HG03520 (cell line): ENCODE data around the gene RANBP3L.
"Not testable (repeated sequence)": the region's sequence is repeated elsewhere in the genome, so short reads cannot be mapped to it uniquely, and the experiment has no call there.

ENCODE experiments used
- ATAC-seq: cut with Tn5 transposase; IDR thresholded peaks from one replicate; pipeline ENCODE4 v1.9.1; 2021; ENCODE audit warnings: mild to moderate bottlenecking, moderate library complexity; ENCODE audit not compliant: unreplicated experiment

RANBP3L gene, protein sequence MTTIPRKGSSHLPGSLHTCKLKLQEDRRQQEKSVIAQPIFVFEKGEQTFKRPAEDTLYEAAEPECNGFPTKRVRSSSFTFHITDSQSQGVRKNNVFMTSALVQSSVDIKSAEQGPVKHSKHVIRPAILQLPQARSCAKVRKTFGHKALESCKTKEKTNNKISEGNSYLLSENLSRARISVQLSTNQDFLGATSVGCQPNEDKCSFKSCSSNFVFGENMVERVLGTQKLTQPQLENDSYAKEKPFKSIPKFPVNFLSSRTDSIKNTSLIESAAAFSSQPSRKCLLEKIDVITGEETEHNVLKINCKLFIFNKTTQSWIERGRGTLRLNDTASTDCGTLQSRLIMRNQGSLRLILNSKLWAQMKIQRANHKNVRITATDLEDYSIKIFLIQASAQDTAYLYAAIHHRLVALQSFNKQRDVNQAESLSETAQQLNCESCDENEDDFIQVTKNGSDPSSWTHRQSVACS

DNA sequence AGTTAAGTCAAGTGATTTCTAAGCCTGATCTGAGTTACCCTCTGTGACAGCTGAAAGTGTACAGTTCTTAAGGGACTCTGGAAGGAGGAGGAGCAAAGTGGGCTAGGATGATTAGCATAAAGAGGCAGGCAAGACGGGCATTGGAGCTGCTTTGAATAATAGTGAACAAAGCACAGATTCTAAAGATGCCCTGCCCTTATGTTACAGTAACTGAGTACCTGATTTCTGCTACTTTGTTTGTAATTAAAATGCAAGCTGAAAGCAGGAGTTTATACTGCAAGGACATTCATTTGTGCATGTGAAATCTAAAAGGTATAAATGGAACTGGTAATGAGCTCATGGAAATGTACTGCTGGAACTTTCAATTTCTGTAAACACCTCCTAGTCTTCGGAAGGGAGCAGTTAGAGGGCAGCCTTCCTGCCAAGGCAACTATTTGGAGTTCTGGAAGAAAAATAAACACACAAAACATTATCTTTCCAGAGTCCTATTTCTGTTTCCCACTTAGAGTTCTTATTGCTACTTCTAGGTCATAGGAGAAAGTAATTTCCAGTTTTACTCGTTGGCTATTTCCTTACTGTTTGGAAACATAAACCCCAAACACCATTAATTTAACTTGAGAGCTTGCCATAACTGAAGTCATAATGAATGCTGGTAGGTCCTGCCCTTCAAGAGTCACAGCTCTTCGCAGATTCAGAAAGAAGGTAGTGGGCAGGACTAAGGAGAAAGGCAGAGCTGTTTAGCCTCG lies at the start of gene RANBP3L:
RANBP3L (minus strand) TSS at position 45 of the 746 bp plus-strand sequence. CDS start 486 bp downstream, outside the sequence.
- no peak for ATAC-seq

DNA sequence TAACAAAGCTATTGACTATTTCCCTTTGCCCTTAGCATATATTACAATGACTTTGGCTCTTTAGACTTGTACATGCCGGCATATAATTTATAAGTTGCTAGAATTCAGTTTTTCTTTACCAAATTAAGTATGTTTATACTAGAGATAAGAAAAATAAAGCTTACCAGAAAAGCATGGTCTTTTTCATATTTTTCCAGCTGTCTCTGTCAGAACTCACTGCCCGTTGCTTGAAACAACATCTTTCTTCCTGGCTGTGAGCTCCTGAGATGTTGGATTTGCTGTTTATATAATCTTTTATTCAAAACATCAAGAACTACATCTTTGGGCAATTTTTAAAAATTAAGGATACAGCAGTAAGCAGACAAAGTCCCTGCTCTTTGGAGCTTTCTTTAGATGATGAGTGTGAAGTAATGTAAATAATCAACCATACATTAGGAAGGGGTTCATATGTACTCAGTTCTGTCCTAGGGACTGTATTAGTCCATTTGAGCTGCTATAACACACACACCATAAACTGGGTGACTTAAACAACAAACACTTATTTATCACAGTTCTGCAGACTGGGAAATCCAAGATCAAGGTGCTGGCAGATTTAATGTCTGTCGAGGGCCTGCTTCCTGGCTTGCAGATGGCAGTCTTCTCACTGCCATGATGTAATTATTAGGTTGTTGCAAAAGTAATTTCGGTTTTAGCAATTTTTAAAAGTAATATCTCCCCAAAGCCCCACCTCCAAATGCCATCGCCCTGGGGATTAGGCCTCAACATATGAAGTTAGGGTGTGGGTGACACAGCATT lies 45.4 kb upstream of the RANBP3L start:
- ATAC-seq = no peak

DNA sequence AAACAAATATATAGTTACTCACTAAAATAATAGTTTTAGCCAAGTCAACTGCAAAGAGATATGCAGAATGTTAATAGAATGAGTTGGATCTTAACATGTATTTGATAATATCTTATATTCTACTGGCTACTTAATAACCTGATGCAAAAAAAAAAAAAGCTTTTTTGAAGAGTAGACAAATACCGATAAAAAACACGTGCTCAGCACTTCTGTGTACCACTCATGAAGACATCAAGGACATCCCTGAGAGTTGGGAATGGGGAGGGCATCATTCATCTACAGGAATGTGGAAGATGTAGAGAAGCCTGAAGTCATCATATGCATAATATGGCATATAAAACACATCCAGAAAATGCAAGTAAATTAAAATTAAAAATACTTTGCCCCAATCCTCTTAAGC lies 43.2 kb upstream of the RANBP3L start:
- no peak for ATAC-seq

DNA sequence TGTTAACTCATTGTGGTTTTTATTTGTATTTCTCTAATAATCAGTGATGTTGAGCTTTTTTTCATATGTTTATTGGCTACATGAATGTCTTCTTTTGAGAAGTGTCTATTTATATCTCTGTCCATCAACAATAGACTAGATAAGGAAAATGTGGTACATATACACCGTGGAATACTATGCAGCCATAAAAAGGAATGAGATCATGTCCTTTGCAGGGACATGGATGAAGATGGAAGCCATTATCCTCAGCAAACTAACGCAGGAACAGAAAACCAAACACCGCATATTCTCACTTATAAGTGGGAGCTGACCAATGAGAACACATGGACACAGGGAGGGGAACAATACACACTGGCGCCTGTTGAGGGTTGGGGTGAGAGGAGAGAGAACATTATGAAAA lies 40.0 kb upstream of the RANBP3L start:
- not testable (repeated sequence) for ATAC-seq

DNA sequence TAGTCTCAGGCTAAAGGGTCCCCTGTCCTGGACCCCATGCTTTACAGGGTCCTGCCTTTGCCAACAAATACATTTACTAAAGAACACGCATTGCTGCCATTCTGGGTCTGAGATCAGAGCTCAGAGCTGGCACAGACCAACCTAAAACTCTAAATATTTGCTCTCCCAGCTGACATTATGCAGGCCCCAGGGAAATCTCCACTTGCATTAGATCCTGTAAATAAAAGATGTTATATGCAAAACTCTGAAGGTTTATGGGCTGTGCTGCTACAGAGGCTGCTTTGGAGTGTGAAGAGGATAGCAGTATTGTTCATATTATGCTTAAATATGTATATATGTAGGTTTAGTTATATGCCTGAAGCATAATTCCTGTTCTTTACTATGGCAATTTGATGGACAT lies 35.9 kb upstream of the RANBP3L start:
- ATAC-seq = no peak

DNA sequence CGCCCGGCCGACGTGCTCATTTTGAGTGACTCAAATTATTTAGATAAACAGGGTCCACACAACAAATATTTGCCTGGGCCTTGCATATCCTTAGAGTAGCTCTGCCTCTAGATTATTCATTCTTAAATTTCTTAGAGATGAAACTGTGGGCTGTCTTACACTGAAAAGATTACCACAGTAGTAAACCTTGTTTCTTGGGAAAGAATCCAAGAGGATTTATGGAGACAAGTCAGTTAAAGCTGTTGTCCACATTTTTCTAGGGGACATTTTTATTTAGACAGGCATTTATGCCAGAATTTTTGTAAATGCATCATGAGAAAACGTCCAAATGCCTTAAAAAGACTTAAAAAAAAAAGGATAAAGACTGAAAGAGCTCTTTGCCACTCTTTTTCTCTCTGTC lies 32.6 kb upstream of the RANBP3L start:
- no peak for ATAC-seq

DNA sequence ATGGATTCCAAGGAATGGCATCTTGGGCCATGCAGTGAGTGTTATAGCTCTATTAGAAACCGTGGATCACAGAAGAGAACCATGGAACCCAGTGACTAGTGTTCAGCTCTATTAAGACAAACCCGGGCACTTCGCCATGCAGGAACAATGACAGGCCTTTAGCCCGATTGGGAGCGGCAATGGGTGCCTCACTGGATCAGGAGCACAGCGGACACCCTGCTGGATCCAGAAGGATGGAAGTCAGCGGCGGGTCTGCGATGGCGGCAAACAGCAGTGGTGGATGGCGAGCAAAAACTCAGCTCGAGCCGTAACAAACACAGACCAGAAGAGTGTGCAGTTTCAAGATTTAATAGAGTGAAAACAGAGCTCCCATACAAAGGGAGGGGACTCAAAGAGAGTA lies 31.0 kb upstream of the RANBP3L start:
- ATAC-seq = not testable (repeated sequence)

DNA sequence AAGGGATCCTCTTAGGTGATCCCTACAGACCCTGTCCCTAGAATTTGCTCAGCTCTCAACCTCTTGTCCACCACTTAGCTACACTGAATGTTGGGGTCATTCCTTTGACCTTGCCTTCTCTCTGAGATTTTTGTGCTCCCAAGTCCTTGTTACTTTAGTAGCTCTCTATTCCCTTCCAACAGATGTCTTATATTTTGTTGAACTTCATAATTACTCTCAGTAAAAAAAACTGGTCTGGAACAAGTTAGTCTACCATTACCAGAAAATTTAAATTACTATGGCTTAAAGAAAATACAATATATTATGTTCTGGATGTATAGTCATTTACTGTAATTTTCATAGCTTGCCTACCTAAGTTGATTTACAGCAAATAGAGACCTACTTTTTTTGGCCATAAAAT lies 23.5 kb upstream of the RANBP3L start:
- ATAC-seq = no peak

DNA sequence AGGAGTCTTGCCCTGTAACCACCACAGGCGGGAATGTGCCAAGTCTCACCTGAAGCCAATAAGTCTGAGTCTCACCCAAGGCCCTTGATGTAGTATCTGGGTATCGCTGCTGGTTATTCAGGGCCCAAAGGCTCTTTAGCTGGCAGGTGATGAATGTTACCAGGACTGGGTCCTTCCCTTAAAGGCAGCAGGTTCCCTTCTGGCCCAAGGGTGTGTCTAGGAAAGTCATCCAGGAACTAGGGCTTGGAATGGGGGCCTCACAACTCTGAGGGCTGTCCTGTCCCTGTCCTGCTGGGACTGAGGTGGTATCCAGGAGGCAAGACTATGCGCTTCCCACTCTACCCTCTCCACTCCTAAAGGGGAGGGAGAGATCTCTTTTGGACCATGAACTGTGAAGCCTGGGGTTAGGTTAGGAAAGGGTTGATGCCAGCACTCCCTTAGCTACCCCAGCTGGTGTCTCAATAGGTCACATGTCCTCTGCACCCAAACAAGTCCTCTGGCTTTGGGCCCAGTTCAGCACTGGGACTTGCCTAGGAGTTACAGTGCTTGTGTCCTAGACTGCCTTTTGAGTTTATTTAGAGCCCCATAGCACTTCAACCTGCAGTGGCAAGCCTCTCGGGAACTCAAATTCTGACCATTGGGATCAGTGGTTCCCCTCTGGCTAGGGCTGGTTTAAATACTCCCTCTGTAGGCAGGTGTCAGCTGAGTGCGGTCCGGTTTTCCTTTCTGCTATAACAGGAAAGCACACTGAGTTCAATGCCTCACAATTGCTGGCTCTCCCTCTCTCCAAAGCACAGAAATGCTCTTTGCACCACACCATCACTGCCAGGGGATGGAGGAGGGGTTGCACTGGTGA lies 22.5 kb upstream of the RANBP3L start:
- no peak for ATAC-seq

DNA sequence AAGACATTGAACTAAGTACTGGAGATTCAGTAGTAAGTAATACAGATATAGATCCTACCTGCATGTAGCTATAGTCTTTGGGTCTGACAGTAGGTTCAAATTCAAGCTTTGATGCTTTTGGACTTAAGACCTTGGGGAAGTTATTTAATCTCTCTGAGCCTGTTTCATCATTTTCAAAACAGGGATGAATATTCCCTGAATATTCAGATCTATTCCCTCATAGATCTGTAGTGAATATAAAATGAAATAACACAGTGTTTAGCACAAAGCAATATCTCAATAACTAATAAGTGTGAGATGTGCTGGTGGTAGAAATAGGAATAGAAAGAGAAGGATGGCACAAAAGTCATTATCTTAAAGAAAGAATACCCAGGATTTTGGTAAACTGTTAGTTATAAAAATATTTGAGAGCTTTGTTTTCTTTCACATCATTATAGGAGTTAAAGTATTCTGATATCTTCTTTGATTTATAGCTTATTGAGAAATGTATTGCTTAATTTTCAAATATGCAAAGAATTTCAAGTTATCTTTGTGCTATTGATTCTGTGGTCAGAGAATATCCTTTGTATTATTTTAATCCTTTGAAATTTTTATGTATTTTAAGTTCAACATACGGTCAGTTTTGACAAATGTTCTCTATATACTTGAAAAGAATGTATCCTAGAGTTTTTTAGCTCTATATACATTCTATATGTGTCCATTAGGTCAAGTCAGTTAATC lies 11.4 kb upstream of the RANBP3L start:
- ATAC-seq = no peak

DNA sequence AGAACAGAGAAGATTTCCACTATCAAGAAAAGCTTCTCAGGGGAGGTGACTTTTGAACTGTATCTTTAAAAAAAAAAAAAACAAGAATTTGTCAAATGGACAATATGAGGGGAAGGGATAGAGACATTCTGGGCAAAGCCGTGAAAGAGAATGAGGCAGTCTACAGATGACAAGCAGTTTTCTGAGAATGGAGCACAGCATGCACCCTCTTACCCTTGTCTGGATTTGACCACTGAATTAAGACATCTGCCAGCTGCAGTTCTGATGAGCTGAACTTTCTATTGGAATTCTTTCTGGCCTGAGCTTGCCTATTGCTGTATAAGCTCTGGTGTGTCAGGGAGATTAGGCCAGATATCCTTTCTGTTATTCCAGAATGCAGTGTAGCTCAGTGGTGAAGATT lies 10.3 kb upstream of the RANBP3L start:
- no peak for ATAC-seq

DNA sequence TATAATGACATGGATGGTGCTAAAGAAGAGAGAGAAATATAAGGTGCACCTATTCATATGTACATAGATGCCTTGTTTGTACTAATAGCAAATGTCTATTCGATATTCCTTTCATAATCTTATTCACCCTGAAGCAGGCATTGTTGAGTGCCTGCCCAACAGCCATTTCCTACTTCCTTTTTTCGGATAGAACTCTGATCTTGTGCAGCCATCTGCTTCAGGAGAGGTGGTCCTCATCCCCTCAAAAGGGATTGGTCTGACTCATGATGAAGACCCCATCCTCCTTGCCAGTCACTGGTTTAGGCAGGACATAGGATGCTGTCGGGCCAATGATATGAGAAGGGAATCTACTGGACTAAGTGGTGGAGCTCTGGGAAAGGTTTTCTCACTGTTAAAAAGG lies 8.4 kb upstream of the RANBP3L start:
- ATAC-seq = no peak

DNA sequence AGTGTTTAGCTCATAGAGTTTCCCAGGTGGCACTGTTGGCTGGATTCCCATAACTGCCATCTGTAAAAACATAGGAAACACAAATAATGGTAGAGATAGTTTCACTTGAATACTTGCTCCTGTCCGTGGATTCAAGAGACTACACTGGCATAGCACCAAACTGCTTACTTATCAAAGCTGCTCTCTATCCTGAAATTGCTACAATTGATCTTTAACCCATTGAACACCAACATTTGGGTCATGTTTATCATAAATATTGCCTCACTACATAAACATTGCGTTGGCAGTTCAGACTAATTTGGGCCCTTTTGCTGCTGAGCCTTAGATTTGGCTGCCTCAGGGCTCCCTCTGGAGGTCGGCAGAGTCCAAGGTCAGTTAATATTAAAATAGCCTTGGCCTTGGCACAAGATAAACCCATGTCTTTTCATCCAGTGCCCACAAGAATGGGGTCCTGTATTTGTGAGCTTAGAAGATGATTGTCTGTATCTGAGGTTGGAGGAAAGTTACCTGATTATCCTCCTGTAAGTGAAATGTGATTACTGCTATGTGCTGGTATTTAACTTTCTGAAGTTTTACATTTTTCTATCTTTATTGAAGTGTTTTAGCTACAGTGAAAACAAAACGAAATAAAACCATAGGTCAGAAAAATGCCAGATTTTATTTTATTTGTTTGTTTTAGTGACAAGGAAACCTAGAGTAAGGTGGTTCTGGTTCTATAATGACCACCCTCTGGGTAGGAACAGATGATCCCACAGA lies 4.0 kb upstream of the RANBP3L start:
- no peak for ATAC-seq

DNA sequence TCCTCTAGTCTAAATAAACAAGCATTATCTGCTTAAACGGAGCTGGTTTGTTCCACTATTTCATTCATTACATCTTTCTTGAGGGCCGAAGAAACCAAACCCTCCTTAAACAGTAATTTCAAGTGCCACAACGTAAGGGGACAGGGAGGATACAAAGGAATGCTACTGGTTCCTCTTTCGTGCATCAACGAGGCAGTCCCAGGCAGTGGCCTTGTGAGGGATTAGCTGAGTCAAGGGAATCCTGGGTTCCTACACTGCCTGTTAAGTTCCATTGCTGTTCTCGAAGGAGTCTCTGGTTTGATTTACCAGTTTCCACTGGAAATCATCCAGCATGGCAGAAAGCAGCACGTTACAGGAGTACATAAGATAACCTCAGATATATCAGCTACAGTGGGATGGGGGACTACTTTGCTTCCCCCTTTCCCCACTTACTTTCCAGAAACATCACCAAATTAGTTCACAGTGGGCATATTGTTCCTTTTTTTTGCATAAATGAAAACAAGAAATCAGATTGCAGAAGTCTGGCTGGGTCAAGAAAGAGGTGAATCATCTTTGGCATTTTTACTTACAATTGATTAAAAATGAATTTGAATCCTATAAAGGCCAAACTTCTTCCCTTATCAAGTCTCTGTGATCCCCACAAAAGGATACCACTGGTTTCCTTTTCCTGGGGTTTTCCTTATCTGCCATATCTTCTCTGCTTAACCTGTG lies 2.5 kb upstream of the RANBP3L start:
- no peak for ATAC-seq

DNA sequence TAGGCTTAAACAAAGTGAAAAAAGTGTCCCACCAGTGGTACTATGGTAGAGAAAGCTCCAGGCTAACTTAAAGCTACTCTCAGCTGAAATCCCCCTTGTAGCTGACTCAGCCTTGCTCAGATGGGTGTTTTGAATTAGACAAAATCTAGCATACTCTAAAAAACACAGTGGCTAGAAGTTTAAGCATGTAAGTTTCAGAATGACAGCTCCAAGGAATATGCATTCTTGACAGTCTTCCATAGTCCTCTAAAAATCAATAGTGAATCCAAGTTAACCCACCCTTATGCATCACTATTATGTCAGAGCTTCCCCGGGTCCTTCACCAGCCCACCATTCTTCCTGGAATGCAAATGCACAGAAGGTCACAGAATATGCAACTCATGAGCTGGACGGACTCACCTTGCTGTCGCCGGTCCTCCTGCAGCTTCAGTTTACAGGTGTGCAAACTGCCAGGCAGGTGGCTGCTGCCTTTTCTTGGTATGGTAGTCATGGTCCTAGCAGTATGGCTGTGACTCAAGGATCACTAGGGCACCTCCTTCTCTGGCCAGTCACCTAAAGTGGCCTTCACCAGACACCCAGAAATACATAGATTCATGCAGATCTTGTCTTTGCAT lies 668 bp downstream of the RANBP3L start:
- ATAC-seq = no peak

DNA sequence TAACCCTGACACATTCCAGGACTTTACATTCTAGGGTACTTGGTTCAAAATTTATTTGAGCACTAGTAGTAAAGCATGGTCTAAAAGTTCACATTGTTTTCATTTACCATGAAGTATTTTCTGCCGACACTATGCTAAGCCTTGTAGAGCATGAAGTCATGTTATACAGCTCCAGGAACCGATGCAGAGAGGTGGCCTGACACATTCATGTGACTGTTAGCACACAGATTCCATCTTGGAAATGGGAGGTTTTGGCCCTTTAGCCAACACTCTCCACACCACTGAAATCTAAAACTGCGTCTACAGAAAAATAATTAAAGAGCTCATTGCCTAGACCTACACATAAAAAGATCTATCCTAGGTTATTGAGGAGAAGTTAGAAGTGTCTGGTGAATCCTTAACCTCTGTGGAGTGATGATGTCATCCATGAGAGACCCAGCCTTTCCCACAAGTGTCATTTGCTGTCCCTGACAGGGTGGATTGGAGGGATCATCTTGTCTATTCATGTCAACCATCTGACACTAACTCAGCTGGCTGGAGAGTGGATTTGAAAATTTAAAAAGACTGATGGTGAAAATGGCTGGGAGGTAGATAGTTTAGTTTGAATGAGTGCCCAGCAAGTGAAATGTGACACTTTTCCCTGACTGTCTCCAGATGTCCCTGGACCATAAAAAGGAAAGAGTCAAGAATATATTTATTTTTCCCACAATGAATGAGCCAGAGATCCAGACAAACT lies 1.3 kb downstream of the RANBP3L start:
- ATAC-seq = no peak

DNA sequence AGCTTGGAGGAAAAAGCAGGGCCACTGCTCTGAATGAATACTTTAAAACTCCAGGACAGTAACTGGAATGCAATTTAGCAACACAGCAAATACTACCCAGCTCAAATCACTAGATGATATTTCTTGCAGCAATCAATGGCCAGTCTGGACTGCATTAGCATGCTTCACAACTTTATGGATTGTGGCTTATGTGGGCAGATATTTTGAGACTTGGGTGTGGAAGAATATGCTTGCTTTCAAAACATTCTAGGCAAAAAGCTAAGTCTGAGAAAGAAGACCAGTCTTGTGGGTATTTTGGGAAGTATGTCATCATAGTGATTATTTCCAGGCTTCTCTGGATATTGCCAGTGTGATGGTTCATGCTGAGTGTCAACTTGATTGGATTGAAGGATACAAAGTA lies 3.1 kb downstream of the RANBP3L start:
- no peak for ATAC-seq
